ENCODE results near the gene GPC2. TPM values are rescaled to one million over a fixed set of nuclear protein-coding genes. Genes with fewer than 3 reads are reported as not detected.

Gene GPC2
- total RNA-seq, 1 experiment from 2014 or later: 1.9 TPM

GRCh38 chr7:100169147-100169850 is 7.9 kb downstream of the GPC2 start:
- no peaks in the 10 kb centered on the region for H3K79me2 ChIP-seq (ENCODE audit: low read length)
- no peaks in the 10 kb centered on the region for H3K9me3 ChIP-seq (ENCODE audit: low read length)
- no peaks in the 10 kb centered on the region for H3K9me2 ChIP-seq (replicated peaks; ENCODE audit: insufficient read depth, low read length)
- peaks cover 5% of the 10 kb centered on the region for H3K4me1 ChIP-seq (ENCODE audit: low read length)
- no peak overlapping the region for H3K9ac ChIP-seq (ENCODE audit: low read length)
- DNase-seq: no peak
- H3K36me3 ChIP-seq (ENCODE audit: insufficient read depth, low read length): no peaks in the 10 kb centered on the region
- no peaks in the 10 kb centered on the region for H4K20me1 ChIP-seq (ENCODE audit: insufficient read depth, low read depth, low read length)
- H2AFZ ChIP-seq (ENCODE audit: low read length): no peak overlapping the region
- H3K27ac ChIP-seq (ENCODE audit: low read length): no peak overlapping the region
- no peak overlapping the region for H3K4me2 ChIP-seq (ENCODE audit: low read depth, low read length, poor library complexity, severe bottlenecking)
- H3K27me3 ChIP-seq (ENCODE audit: low read length): no peaks in the 10 kb centered on the region
- H3K4me3 ChIP-seq (ENCODE audit: low read length): no peak overlapping the region

- H3K9me3 ChIP-seq (ENCODE audit: low read length): no peaks in the 10 kb centered on the region
- H4K20me1 ChIP-seq (ENCODE audit: insufficient read depth, low read depth, low read length): no peaks in the 10 kb centered on the region
- H3K79me2 ChIP-seq (ENCODE audit: low read length): no peaks in the 10 kb centered on the region
- H3K27ac ChIP-seq (ENCODE audit: low read length): no peak overlapping the region
- no peak overlapping the region for H3K9ac ChIP-seq (ENCODE audit: low read length)
- no peak for DNase-seq
- H3K4me1 ChIP-seq (ENCODE audit: low read length): peaks cover 5% of the 10 kb centered on the region
- no peaks in the 10 kb centered on the region for H3K36me3 ChIP-seq (ENCODE audit: insufficient read depth, low read length)
- no peaks in the 10 kb centered on the region for H3K9me2 ChIP-seq (replicated peaks; ENCODE audit: insufficient read depth, low read length)
- no peak overlapping the region for H3K4me2 ChIP-seq (ENCODE audit: low read depth, low read length, poor library complexity, severe bottlenecking)
- no peak overlapping the region for H2AFZ ChIP-seq (ENCODE audit: low read length)
- H3K4me3 ChIP-seq (ENCODE audit: low read length): no peak overlapping the region
- no peaks in the 10 kb centered on the region for H3K27me3 ChIP-seq (ENCODE audit: low read length)
These were observed 9.3 kb downstream of the GPC2 start for GRCh38 chr7:100167912-100168323.

GRCh38 chr7:100166970-100167911 is 9.9 kb downstream of the GPC2 start:
- H3K36me3 ChIP-seq (ENCODE audit: insufficient read depth, low read length): no peaks in the 10 kb centered on the region
- H4K20me1 ChIP-seq (ENCODE audit: insufficient read depth, low read depth, low read length): no peaks in the 10 kb centered on the region
- H3K4me3 ChIP-seq (ENCODE audit: low read length): no peak overlapping the region
- no peaks in the 10 kb centered on the region for H3K9me3 ChIP-seq (ENCODE audit: low read length)
- no peak overlapping the region for H3K4me2 ChIP-seq (ENCODE audit: low read depth, low read length, poor library complexity, severe bottlenecking)
- peaks cover 5% of the 10 kb centered on the region for H3K4me1 ChIP-seq (ENCODE audit: low read length)
- no peak overlapping the region for H2AFZ ChIP-seq (ENCODE audit: low read length)
- no peaks in the 10 kb centered on the region for H3K79me2 ChIP-seq (ENCODE audit: low read length)
- no peaks in the 10 kb centered on the region for H3K27me3 ChIP-seq (ENCODE audit: low read length)
- no peaks in the 10 kb centered on the region for H3K9me2 ChIP-seq (replicated peaks; ENCODE audit: insufficient read depth, low read length)
- H3K9ac ChIP-seq (ENCODE audit: low read length): no peak overlapping the region
- no peak overlapping the region for H3K27ac ChIP-seq (ENCODE audit: low read length)
- DNase-seq: no peak

GRCh38 chr7:100166317-100166940 is 10.8 kb downstream of the GPC2 start:
- no peaks in the 10 kb centered on the region for H4K20me1 ChIP-seq (ENCODE audit: insufficient read depth, low read depth, low read length)
- H2AFZ ChIP-seq (ENCODE audit: low read length): no peak overlapping the region
- no peak for DNase-seq
- no peak overlapping the region for H3K27ac ChIP-seq (ENCODE audit: low read length)
- H3K4me2 ChIP-seq (ENCODE audit: low read depth, low read length, poor library complexity, severe bottlenecking): no peak overlapping the region
- no peaks in the 10 kb centered on the region for H3K36me3 ChIP-seq (ENCODE audit: insufficient read depth, low read length)
- no peaks in the 10 kb centered on the region for H3K79me2 ChIP-seq (ENCODE audit: low read length)
- H3K4me1 ChIP-seq (ENCODE audit: low read length): peaks cover 5% of the 10 kb centered on the region
- no peak overlapping the region for H3K4me3 ChIP-seq (ENCODE audit: low read length)
- no peaks in the 10 kb centered on the region for H3K9me2 ChIP-seq (replicated peaks; ENCODE audit: insufficient read depth, low read length)
- no peaks in the 10 kb centered on the region for H3K9me3 ChIP-seq (ENCODE audit: low read length)
- no peak overlapping the region for H3K9ac ChIP-seq (ENCODE audit: low read length)
- no peaks in the 10 kb centered on the region for H3K27me3 ChIP-seq (ENCODE audit: low read length)

- Histone ChIP-seq H3K9me2 (replicated peaks; ENCODE audit: insufficient read depth, low read length) (no peaks in the 10 kb centered on the region), H4K20me1 (ENCODE audit: insufficient read depth, low read depth, low read length) (no peaks in the 10 kb centered on the region), H3K79me2 (ENCODE audit: low read length) (no peaks in the 10 kb centered on the region), H3K9me3 (ENCODE audit: low read length) (no peaks in the 10 kb centered on the region), H3K4me2 (ENCODE audit: low read depth, low read length, poor library complexity, severe bottlenecking) (no peak overlapping the region), H3K4me1 (ENCODE audit: low read length) (peaks cover 8% of the 10 kb centered on the region), H3K27ac (ENCODE audit: low read length) (no peak overlapping the region), H3K9ac (ENCODE audit: low read length) (no peak overlapping the region), H2AFZ (ENCODE audit: low read length) (no peak overlapping the region), H3K4me3 (ENCODE audit: low read length) (no peak overlapping the region), H3K36me3 (ENCODE audit: insufficient read depth, low read length) (no peaks in the 10 kb centered on the region), H3K27me3 (ENCODE audit: low read length) (no peaks in the 10 kb centered on the region)
- DNase-seq: no peak
These were observed 13.3 kb downstream of the GPC2 start for GRCh38 chr7:100163871-100164270.

GRCh38 chr7:100163006-100163531 is 14.1 kb downstream of the GPC2 start:
- no peaks in the 10 kb centered on the region for H3K27me3 ChIP-seq (ENCODE audit: low read length)
- H3K4me3 ChIP-seq (ENCODE audit: low read length): no peak overlapping the region
- peaks cover 4% of the 10 kb centered on the region; the same call in 1 of the 2 replicates for H3K79me2 ChIP-seq (ENCODE audit: low read length)
- H2AFZ ChIP-seq (ENCODE audit: low read length): no peak overlapping the region
- no peak overlapping the region for H3K4me2 ChIP-seq (ENCODE audit: low read depth, low read length, poor library complexity, severe bottlenecking)
- H3K36me3 ChIP-seq (ENCODE audit: insufficient read depth, low read length): no peaks in the 10 kb centered on the region
- no peaks in the 10 kb centered on the region; the same call in 1 of the 2 replicates for H4K20me1 ChIP-seq (ENCODE audit: insufficient read depth, low read depth, low read length)
- peak; percentile 40 for DNase-seq
- H3K9me3 ChIP-seq (ENCODE audit: low read length): no peaks in the 10 kb centered on the region
- no peak overlapping the region for H3K9ac ChIP-seq (ENCODE audit: low read length)
- peaks cover 5% of the 10 kb centered on the region for H3K4me1 ChIP-seq (ENCODE audit: low read length)
- H3K9me2 ChIP-seq (replicated peaks; ENCODE audit: insufficient read depth, low read length): no peaks in the 10 kb centered on the region
- no peak overlapping the region for H3K27ac ChIP-seq (ENCODE audit: low read length)

GRCh38 chr7:100160067-100160466 is 17.1 kb downstream of the GPC2 start:
- Histone ChIP-seq H3K9ac (ENCODE audit: low read length) (no peak overlapping the region), H2AFZ (ENCODE audit: low read length) (no peak overlapping the region), H3K27me3 (ENCODE audit: low read length) (no peaks in the 10 kb centered on the region), H3K36me3 (ENCODE audit: insufficient read depth, low read length) (peaks cover 6% of the 10 kb centered on the region), H3K4me1 (ENCODE audit: low read length) (peaks cover 23% of the 10 kb centered on the region), H3K27ac (ENCODE audit: low read length) (no peak overlapping the region), H3K79me2 (ENCODE audit: low read length) (peaks cover 17% of the 10 kb centered on the region), H3K4me2 (ENCODE audit: low read depth, low read length, poor library complexity, severe bottlenecking) (no peak overlapping the region), H3K9me3 (ENCODE audit: low read length) (no peaks in the 10 kb centered on the region), H3K9me2 (replicated peaks; ENCODE audit: insufficient read depth, low read length) (no peaks in the 10 kb centered on the region), H4K20me1 (ENCODE audit: insufficient read depth, low read depth, low read length) (peaks cover 12% of the 10 kb centered on the region; the same call in 1 of the 2 replicates), H3K4me3 (ENCODE audit: low read length) (no peak overlapping the region)
- peak; percentile 32 for DNase-seq

Measured in Karpas-422 (cell line).